HepG2 (cell line): ENCODE data around the gene SAP25. TPM values are rescaled to one million over a fixed set of nuclear protein-coding genes. Genes with fewer than 3 reads are reported as not detected.

Source experiments
- ATF5 ChIP-seq: sonication (generic); formaldehyde crosslinking; IDR thresholded peaks from 2 replicates; pipeline ENCODE4 v1.4.0; 2020; ENCODE audit warnings: mild to moderate bottlenecking, low read depth, missing genetic modification reagents
- CBX2 ChIP-seq, 2 experiments: fragments of 200-600 bp in 1 of 2; sonication (generic); formaldehyde crosslinking in 1 of 2; IDR thresholded peaks; 2 replicates each; pipeline versions ENCODE4 v1.7.0 to v1.8.1; 2018 to 2022; ENCODE audit warnings: low read depth in 2 of 2, low read length in 1 of 2, mild to moderate bottlenecking in 1 of 2, missing genetic modification reagents in 1 of 2
- CCDC6 ChIP-seq: sonication (generic); formaldehyde crosslinking; IDR thresholded peaks from 2 replicates; pipeline ENCODE4 v1.8.1; 2022; ENCODE audit warnings: mild to moderate bottlenecking, missing genetic modification reagents, moderate library complexity
- DPF2 ChIP-seq: sonication (generic); formaldehyde crosslinking; IDR thresholded peaks from 2 replicates; pipeline ENCODE4 v1.4.0; 2020; ENCODE audit warnings: mild to moderate bottlenecking, low read depth, missing genetic modification reagents, borderline replicate concordance
- GATAD2A ChIP-seq: IDR thresholded peaks from 2 replicates; pipeline ENCODE4 v1.6.1; 2016
- HDAC2 ChIP-seq: sonication (generic); formaldehyde crosslinking; IDR thresholded peaks from 2 replicates; pipeline ENCODE4 v1.4.0; 2020; ENCODE audit warnings: missing genetic modification reagents
- KLF13 ChIP-seq: sonication (generic); formaldehyde crosslinking; IDR thresholded peaks from 2 replicates; pipeline ENCODE4 v1.4.0; 2020; ENCODE audit warnings: mild to moderate bottlenecking, missing genetic modification reagents
- LBX2 ChIP-seq: sonication (generic); formaldehyde crosslinking; IDR thresholded peaks from 2 replicates; pipeline ENCODE4 v1.5.0; 2020; ENCODE audit warnings: missing genetic modification reagents, mild to moderate bottlenecking, borderline replicate concordance
- NBN ChIP-seq: fragments of 450-650 bp; conservative IDR thresholded peaks from 2 replicates; pipeline ENCODE4 v1.6.1; 2017
- NCOA2 ChIP-seq: sonication (generic); formaldehyde crosslinking; IDR thresholded peaks from 2 replicates; pipeline ENCODE4 v1.8.0; 2022; ENCODE audit warnings: inconsistent platforms
- NFYC ChIP-seq: IDR thresholded peaks from 2 replicates; pipeline ENCODE4 v1.6.1; 2016; ENCODE audit warnings: missing genetic modification reagents, missing compliant biosample characterization
- RXRB ChIP-seq: IDR thresholded peaks from 2 replicates; pipeline ENCODE4 v1.6.1; 2016; ENCODE audit warnings: borderline replicate concordance, missing genetic modification reagents, missing compliant biosample characterization
- SMC3 ChIP-seq: IDR thresholded peaks from 2 replicates; pipeline ENCODE4 v1.6.1; 2011; ENCODE audit warnings: low read length, improper control_type of control experiment
- TCF7L2 ChIP-seq: IDR thresholded peaks from 2 replicates; pipeline ENCODE4 v1.6.1; 2011; ENCODE audit warnings: mild to moderate bottlenecking, low read depth, low read length, moderate library complexity
- TEF ChIP-seq: sonication (generic); formaldehyde crosslinking; IDR thresholded peaks from 2 replicates; pipeline ENCODE4 v1.5.0; 2020; ENCODE audit warnings: missing genetic modification reagents
- TFDP1 ChIP-seq: IDR thresholded peaks from 2 replicates; pipeline ENCODE4 v1.6.1; 2016; ENCODE audit warnings: missing compliant biosample characterization, missing genetic modification reagents, borderline replicate concordance
- YY1 ChIP-seq: IDR thresholded peaks from 2 replicates; pipeline ENCODE4 v1.6.1; 2011; ENCODE audit warnings: low read length, low read depth, moderate library complexity, mild to moderate bottlenecking; ENCODE audit not compliant: insufficient read depth, insufficient replicate concordance
- ZFP82 ChIP-seq: sonication (generic); formaldehyde crosslinking; IDR thresholded peaks from 2 replicates; pipeline ENCODE4 v1.5.1; 2020; ENCODE audit warnings: mild to moderate bottlenecking, missing genetic modification reagents, borderline replicate concordance
- ZNF101 ChIP-seq: sonication (generic); formaldehyde crosslinking; IDR thresholded peaks from 2 replicates; pipeline ENCODE4 v1.4.0; 2020; ENCODE audit warnings: mild to moderate bottlenecking, low read depth, missing genetic modification reagents, borderline replicate concordance
- ZNF350 ChIP-seq: sonication (generic); formaldehyde crosslinking; IDR thresholded peaks from 2 replicates; pipeline ENCODE4 v1.4.0; 2020; ENCODE audit warnings: mild to moderate bottlenecking, low read depth, missing genetic modification reagents, borderline replicate concordance
- ZNF362 ChIP-seq: sonication (generic); formaldehyde crosslinking; IDR thresholded peaks from 2 replicates; pipeline ENCODE4 v1.4.0; 2020; ENCODE audit warnings: missing genetic modification reagents, mild to moderate bottlenecking, borderline replicate concordance
- ZNF44 ChIP-seq: sonication (generic); formaldehyde crosslinking; IDR thresholded peaks from 2 replicates; pipeline ENCODE4 v1.5.1; 2020; ENCODE audit warnings: mild to moderate bottlenecking, missing genetic modification reagents
- ZNF563 ChIP-seq: sonication (generic); formaldehyde crosslinking; IDR thresholded peaks from 2 replicates; pipeline ENCODE4 v1.8.0; 2022; ENCODE audit warnings: mild to moderate bottlenecking, moderate library complexity, missing genetic modification reagents
- ZNF589 ChIP-seq: sonication (generic); formaldehyde crosslinking; conservative IDR thresholded peaks from 2 replicates; pipeline ENCODE4 v1.8.0; 2022; ENCODE audit warnings: mild to moderate bottlenecking, moderate library complexity, missing genetic modification reagents
- ZNF737 ChIP-seq: sonication (generic); formaldehyde crosslinking; IDR thresholded peaks from 2 replicates; pipeline ENCODE4 v1.5.0; 2020; ENCODE audit warnings: missing genetic modification reagents, mild to moderate bottlenecking, borderline replicate concordance
- ZSCAN22 ChIP-seq: sonication (generic); formaldehyde crosslinking; IDR thresholded peaks from 2 replicates; pipeline ENCODE4 v1.4.0; 2020; ENCODE audit warnings: mild to moderate bottlenecking, missing genetic modification reagents
- polyA plus RNA-seq, 8 experiments: library from polyadenylated mRNA; depleted of rRNA in 3 of 8; stranded (reverse) in 7 of 8; unstranded in 1 of 8; fragments of >200 nt; fragmentation: Illumina TruSeq in 4 of 8; extraction: Trizol in 4 of 8; gene quantifications; 2 replicates each; pipeline versions ENCODE4 v1.2.1 to v1.2.3, GENCODE V29; 2011 to 2016; ENCODE audit warnings: low read depth in 4 of 8, missing spikeins in 1 of 8, mixed read lengths in 1 of 8; ENCODE audit not compliant: insufficient read depth in 1 of 8
- total RNA-seq, 5 experiments: library from RNA; depleted of rRNA; stranded (reverse); fragments of >200 nt; fragmentation: Illumina TruSeq; extraction: Trizol; gene quantifications; 2 replicates each; pipeline ENCODE4 v1.2.3, GENCODE V29; 2016; ENCODE audit warnings: low read depth in 1 of 5

The SAP25 gene
- total and polyA plus RNA-seq, 2 of the 13 experiments (the other 11 are each of a cell fraction or from before 2014, with no cell fraction given) = 0.15 to 0.20 TPM

- TF ChIP-seq DPF2 (peak; percentile 75; the same call in 1 of the 2 replicates), CBX2 (IDR thresholded peaks at IDR 0.05; ENCODE audit: low read depth, low read length) (no peak), CBX2 (CRISPR knock-in tag; IDR thresholded peaks at IDR 0.05; ENCODE audit: low read depth) (no peak), NCOA2 (CRISPR knock-in tag) (no peak), TCF7L2 (no peak), LBX2 (CRISPR knock-in tag) (no peak), NBN (no peak), KLF13 (CRISPR knock-in tag) (no peak), ZNF101 (CRISPR knock-in tag) (no peak), ZNF44 (no peak), SMC3 (no peak), ZSCAN22 (CRISPR knock-in tag) (no peak), HDAC2 (CRISPR knock-in tag) (peak; percentile 43), CCDC6 (CRISPR knock-in tag) (peak; percentile 21; the same call in 1 of the 2 replicates), NFYC (CRISPR knock-in tag) (no peak), ZNF362 (CRISPR knock-in tag) (no peak; the same call in 1 of the 2 replicates), ZNF350 (no peak; the same call in none of the 2 replicates), TEF (CRISPR knock-in tag) (no peak), ZNF563 (CRISPR knock-in tag) (no peak), YY1 (no peak), ZFP82 (no peak), RXRB (CRISPR knock-in tag) (peak; percentile 65), ATF5 (CRISPR knock-in tag) (no peak), ZNF589 (CRISPR knock-in tag) (no peak), TFDP1 (CRISPR knock-in tag) (peak; percentile 42), GATAD2A (peak; percentile 66), ZNF737 (no peak)
Measured at GRCh38 chr7:100545360-100546128, 28.2 kb downstream of the SAP25 start (continued).
